Measurements from ENCODE around the gene RTN4R.

RTN4R gene

GRCh38 chr22:20227363-20227762 lies 40.8 kb downstream of the RTN4R start:
- DNase-seq, result no peak

DNA sequence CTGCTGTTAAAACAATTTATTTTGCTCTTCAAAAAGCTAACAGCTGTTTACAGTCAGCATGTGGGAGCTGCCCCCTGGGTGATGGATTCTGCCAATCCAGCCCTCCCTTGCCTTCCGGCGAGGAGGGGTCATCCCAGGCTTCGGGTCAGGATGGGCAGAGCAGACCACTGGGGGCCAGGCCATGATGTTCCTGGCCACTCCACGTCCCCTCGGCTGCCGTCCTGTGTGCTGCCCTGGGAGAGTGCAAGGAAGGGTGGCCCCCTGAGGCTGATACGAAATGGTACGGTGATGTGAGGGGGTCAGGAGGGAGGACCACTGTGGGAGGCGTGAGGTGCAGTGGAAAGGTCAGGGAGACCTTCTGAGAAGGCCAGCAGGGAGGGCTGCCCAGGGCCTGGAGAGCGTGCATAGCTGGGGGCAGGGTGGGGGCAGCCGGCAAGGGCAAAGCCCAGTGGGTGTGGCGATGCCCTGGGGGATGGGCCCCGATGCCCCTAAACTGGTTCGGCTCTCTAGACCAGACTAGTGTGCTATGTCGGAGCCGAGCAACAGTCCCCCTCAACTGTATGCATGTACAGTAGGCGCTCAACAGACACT lies 41.3 kb downstream of the RTN4R start:
- DNase-seq, result no peak

DNA sequence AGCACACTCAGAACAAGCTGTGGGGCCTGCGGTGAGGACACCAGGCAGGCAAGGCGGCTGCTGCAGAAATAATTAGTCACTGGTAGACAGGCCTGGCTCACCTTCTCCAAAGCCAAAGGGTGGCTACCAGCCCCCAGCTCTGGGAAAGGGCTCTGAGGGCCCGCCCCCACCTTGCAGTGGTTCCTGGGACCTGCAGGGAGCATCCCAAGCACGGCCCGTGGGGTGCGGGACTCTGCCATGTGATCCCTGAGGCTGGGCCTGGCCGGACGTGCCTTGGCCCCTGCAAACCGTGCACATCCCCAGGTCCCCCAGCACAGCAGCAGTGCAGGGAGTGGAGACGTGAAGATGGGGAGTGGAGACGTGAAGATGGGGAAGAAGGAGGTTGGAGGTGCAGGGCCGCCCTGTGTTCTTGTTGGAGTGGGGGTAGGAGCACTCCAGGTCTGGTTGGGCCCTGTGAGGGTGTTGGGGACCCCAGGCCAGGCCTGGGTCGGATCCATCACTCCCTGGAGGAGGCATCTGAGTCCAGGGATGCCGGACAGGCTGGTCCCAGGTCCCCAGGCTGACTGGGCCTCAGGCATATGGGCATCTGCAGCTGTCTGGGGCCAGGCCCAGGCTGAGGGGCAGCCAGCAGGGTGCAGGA lies 41.9 kb downstream of the RTN4R start:
- DNase-seq, result no peak

DNA sequence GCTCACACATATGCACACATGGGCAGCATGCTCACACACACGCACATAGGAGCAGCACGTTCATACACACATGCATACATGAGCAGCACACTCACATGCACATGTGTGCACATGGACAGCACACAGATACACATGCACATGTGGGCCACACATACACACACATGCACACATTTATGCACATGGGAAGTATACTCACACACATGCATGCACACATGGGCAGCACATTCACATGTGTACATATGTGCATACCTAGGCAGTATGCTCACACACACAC lies 42.5 kb downstream of the RTN4R start:
- DNase-seq, result no peak

GRCh38 chr22:20224917-20225692 lies 43.0 kb downstream of the RTN4R start:
- DNase-seq, result no peak

- no peak for DNase-seq
Measured at GRCh38 chr22:20224256-20224626, 43.9 kb downstream of the RTN4R start.

DNA sequence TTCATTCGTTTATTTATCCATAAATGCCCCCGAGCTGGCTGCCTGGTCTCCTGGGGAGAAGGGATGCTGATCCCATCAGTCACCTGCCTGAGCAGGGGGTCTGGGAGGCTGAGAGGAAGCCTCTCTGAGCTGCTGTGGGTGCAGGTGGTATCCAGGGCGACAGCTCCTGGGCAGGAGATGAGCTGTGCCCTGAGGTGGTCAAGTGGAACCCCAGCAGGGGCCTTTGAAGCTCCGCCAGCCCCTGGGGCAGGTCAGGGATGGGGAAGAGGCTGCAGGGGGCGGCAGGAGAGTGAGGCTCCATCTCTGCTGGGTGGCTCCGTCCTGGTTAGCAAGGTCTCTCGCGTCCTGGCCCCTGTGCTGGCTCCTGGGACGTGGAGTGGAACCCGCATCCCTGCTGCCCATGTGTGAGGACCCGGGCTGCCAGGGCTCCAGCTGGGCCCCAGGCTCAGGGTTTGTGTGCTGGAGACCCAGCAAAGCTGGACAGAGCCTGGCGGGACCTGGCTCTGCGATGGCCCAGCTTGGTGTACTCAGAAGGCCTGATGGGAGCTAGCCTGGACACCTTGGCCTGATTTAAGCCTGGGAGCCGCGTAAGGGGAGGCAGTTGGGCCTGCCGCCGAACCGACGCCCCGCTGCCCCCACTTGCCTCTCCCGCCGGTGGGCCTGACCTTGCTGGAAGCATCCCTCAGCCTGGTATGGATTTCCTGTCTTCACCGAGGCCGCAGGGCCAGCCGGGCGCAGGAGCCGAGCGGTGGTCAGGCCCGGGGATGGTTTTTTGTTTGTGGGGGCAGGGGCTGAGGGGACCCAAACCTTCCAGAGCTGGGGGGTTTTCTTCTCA lies 44.5 kb downstream of the RTN4R start:
- DNase-seq, result no peak

- no peak for DNase-seq
Measured at GRCh38 chr22:20222764-20223420, 45.2 kb downstream of the RTN4R start.

DNA sequence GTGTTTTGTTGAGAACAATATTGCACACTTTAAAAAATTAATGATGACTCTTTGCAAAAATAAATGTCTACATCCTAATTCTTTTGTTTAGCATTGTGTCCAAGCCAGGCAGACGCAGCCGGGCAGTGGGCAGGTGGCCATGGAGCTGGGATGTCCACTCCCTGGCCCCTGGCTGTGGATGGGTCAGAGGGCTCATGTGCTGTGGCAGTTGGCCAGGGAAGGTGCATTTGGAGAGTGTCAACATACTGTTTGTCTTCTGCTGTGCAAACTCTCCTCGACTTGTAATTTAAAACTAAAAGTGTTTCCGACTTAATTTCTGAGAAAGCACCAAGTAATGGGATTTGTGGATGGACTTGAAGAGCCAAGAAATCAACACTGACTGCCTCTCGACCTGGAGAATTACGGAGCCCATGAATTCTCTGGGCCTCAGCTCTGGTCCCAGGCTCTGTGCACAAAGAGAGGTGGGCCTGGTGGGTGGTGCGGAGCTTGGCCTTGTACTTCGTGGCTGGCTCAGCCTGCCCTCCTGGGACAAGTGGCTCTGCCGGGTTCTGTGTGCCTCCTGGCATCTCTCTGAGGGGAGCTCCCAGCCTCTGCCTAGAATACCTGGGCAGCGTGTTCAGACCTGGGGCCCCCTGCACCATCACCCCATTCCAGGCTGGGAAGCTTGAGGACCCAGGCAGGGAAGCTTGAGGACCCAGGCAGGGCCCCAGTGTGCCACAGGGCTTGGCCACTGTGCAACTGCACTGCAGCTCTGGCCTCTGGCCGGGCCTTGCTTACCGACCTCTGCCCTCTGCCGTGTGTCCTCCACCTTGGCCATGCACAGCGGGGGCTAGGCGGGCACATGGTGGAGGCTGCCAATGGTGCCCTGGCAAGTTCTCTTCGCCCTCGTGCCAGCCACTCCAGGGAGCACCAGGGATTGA lies 46.4 kb downstream of the RTN4R start:
- DNase-seq, result no peak

DNA sequence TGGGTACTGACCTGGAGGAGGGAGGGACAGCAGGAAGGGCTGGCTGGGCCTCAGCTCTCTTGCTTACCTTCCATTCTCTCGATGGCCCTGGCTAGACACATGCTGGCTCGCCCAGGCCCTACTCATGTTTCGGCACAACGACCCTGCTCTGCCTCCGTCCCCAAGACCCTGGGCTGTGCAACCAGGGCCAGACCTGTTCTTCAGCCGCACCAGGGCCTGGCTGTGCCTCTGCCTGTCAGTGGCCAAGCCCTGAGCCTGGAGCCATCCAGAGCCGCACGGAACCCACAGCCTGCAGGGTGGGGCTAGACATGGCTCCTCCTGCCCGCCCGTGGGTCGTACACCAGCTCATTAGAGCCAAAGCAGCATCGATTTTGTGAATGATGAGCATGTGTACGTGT lies 47.5 kb downstream of the RTN4R start:
- DNase-seq, result no peak

DNA sequence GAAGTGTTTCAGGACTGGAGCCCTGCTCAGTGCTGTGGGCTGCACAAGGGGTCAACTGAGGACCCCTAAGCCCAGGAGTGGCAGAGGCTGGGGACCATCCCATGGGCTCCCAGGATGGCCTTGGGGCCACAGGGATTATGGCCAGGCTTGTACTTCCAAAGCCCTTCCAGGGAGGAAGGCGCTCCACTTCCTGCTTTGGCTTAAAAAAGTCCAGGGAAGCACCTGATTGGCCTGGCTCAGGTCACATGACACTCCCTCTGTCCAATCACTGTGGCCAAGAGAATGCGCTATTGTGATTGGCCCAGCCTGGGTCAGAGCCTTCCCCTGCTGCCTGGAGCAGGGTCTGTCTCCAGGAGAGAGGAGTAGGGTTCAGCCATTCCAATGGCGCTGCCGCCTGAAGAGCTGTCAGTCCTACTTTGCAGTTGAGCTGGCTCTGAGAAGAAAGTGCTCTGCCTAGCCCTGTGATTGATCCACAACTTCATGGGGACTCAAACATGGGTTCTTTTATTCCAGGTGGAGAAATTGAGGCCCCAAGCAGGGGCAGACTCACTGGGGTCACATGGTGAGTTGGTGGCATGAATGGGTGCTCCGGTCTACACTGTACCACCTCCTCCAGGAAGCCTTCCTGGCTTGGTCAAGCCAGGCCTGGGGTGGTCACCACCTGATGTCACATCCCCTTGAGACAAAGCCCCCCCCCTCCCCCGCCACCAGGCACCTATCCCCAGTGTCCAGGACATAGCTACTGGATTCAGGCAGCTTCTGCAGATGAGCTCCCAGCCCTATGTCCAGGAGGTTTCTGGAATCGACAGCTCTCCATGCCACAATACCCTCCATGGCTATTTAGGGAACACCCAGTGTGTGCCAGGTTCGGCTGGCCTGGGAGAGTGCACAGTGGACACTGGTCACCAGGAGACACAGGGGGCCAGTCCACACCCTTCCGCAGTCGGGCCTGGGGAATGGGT lies 48.2 kb downstream of the RTN4R start:
- no peak for DNase-seq

- DNase-seq, result no peak
Measured at GRCh38 chr22:20218987-20219386, 49.1 kb downstream of the RTN4R start.

- peak; percentile 67 for DNase-seq
Measured at GRCh38 chr22:20218326-20218872, 49.7 kb downstream of the RTN4R start.

DNA sequence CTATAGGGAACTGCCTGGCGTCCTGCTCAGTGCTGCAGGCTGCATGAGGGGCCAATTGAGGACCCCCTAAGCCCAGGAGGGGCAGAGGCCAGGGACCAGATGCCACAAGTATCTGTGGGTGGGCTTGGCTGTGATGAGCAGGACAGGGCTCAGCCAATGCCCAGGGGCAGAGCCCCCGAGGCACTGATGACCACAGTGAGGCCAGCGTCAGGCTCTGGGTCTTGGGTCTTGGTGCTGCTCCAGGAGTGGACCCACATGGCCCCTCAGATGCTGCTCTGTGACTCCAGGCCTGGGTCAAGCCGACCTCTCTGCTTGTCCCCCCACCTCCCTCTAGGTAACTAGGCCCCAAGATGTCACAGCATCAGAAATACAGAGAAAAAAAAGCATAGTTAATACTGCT lies 50.6 kb downstream of the RTN4R start:
- no peak for DNase-seq

GRCh38 chr22:20216863-20217499 lies 51.1 kb downstream of the RTN4R start:
- DNase-seq, result no peak

GRCh38 chr22:20215742-20216141 lies 52.4 kb downstream of the RTN4R start:
- DNase-seq, result no peak

GRCh38 chr22:20214853-20215252 lies 53.3 kb downstream of the RTN4R start:
- DNase-seq, result no peak

GRCh38 chr22:20213833-20214708 lies 54.0 kb downstream of the RTN4R start:
- DNase-seq, result peak; percentile 59

Measured in retina (tissue), 1 donor.